GM12878 (cell line): ENCODE measurements around the gene GSTO1. TPM values are rescaled to one million over a fixed set of nuclear protein-coding genes. Genes with fewer than 3 reads are reported as not detected.

ENCODE experiments used
- ATAC-seq: fragments of 200-7000 bp; cut with Tn5 transposase; 3 replicates; pipeline ENCODE4 v1.9.1; 2020; ENCODE audit warnings: mild to moderate bottlenecking, moderate library complexity
- BruUV-seq: library from RNA; stranded (reverse); fragments of 400-500 nt; replicated peaks from 2 replicates; lab custom pipeline; 2021; lab: Mats Ljungman, UMichigan
- CTCF ChIA-PET: fragments of 300-600 bp; sonication (Branson Sonifier 250); formaldehyde crosslinking; extraction: SDS; loops from one replicate; lab custom pipeline; 2021; ENCODE audit warnings: inconsistent platforms; lab: Yijun Ruan, JAX
- POLR2A ChIA-PET: fragments of 350-600 bp; formaldehyde crosslinking; extraction: SDS; loops from one replicate; lab custom pipeline; 2021; ENCODE audit warnings: inconsistent platforms; lab: Charles Lee
- RAD21 ChIA-PET: fragments of 300-600 bp; sonication (Branson Sonifier 250); formaldehyde crosslinking; loops from one replicate; lab custom pipeline; 2023; ENCODE audit warnings: antibody characterized with exemption; ENCODE audit not compliant: unreplicated experiment; lab: Charles Lee
- SMC1A ChIA-PET: fragments of 300-600 bp; sonication (Branson Sonifier 250); formaldehyde crosslinking; loops from one replicate; lab custom pipeline; 2023; ENCODE audit not compliant: unreplicated experiment, uncharacterized antibody; lab: Charles Lee
- DNase-seq: peaks from one replicate; pipeline ENCODE4 v3.0.0-alpha.2; 2011; ENCODE audit warnings: low read depth, low spot score
- FAIRE-seq: peaks from 3 replicates; lab custom pipeline; 2011; peaks lifted over from hg19 to GRCh38; lab: Jason Lieb, UNC
- H2AFZ ChIP-seq: 2 replicates; pipeline ENCODE4 v1.6.0; 2011; ENCODE audit warnings: low read depth, low read length, control low read depth; ENCODE audit not compliant: control insufficient read depth
- H3K27ac ChIP-seq: 2 replicates; pipeline ENCODE4 v1.5.1; 2011; ENCODE audit warnings: control low read depth; ENCODE audit not compliant: control insufficient read depth, insufficient read depth
- H3K27me3 ChIP-seq, 2 experiments: replicated peaks in 1 of 2; 2 replicates each; pipeline versions ENCODE4 v1.6.0 to v1.6.1; 2011; ENCODE audit warnings: low read length in 1 of 2; ENCODE audit not compliant: control insufficient read depth in 2 of 2, insufficient read depth in 2 of 2
- H3K36me3 ChIP-seq, 2 experiments: 2 replicates each; pipeline ENCODE4 v1.5.1; 2011; ENCODE audit warnings: low read length in 1 of 2; ENCODE audit not compliant: control insufficient read depth in 2 of 2, insufficient read depth in 2 of 2
- H3K4me1 ChIP-seq: 2 replicates; pipeline ENCODE4 v1.6.1; 2011; ENCODE audit warnings: mild to moderate bottlenecking, low read length, moderate library complexity, mixed read lengths; ENCODE audit not compliant: control insufficient read depth, insufficient read depth
- H3K4me2 ChIP-seq: 2 replicates; pipeline ENCODE4 v1.6.0; 2011; ENCODE audit warnings: control low read depth; ENCODE audit not compliant: control insufficient read depth, insufficient read depth
- H3K4me3 ChIP-seq: fragments of 200-600 bp; sonication (generic); 2 replicates; pipeline ENCODE4 v1.5.1; 2016
- H3K79me2 ChIP-seq: 2 replicates; pipeline ENCODE4 v1.6.0; 2011; ENCODE audit warnings: low read length; ENCODE audit not compliant: control insufficient read depth, insufficient read depth
- H3K9ac ChIP-seq: 2 replicates; pipeline ENCODE4 v1.8.0; 2011; ENCODE audit warnings: low read length, control low read depth, mixed read lengths; ENCODE audit not compliant: control insufficient read depth, insufficient read depth
- H3K9me3 ChIP-seq: replicated peaks from 3 replicates; pipeline ENCODE4 v1.5.1; 2011; ENCODE audit warnings: mild to moderate bottlenecking, low read length; ENCODE audit not compliant: control insufficient read depth, insufficient read depth
- H4K20me1 ChIP-seq: 2 replicates; pipeline ENCODE4 v1.6.0; 2011; ENCODE audit not compliant: control insufficient read depth, insufficient read depth
- BCLAF1 ChIP-seq: fragments of 450-650 bp; IDR thresholded peaks from 2 replicates; pipeline ENCODE4 v1.6.1; 2017; ENCODE audit warnings: antibody characterized with exemption, mild to moderate bottlenecking, moderate library complexity
- EED ChIP-seq: sonication (generic); IDR thresholded peaks from 2 replicates; pipeline ENCODE4 v1.6.1; 2016; ENCODE audit warnings: antibody characterized with exemption, low read depth
- MTA3 ChIP-seq: IDR thresholded peaks from 2 replicates; pipeline ENCODE4 v1.6.1; 2012; ENCODE audit warnings: low read length, inconsistent platforms, borderline replicate concordance
- RFX5 ChIP-seq: IDR thresholded peaks from 2 replicates; pipeline ENCODE4 v1.6.1; 2011; ENCODE audit warnings: low read depth, low read length, improper control_type of control experiment
- SRF ChIP-seq, 2 experiments: IDR thresholded peaks; 2 replicates each; pipeline ENCODE4 v1.6.1; 2011; ENCODE audit warnings: low read depth in 2 of 2, low read length in 2 of 2, mild to moderate bottlenecking in 1 of 2, moderate library complexity in 1 of 2
- ZNF687 ChIP-seq: fragments of 450-650 bp; IDR thresholded peaks from 2 replicates; pipeline ENCODE4 v1.6.1; 2017; ENCODE audit warnings: mild to moderate bottlenecking, moderate library complexity
- WGBS: methylation state at CpG from one replicate; pipeline ENCODE4 v1.1.6; 2016; ENCODE audit warnings: low lambda C conversion rate; ENCODE audit not compliant: insufficient replicate concordance, insufficient coverage; ENCODE audit errors: missing lambda C conversion rate; 5-methylcytosine and 5-hydroxymethylcytosine counted together
- in situ Hi-C: fragments of 300-500 bp; cut with MboI; formaldehyde crosslinking; loops from 9 replicates; pipeline ENCODE4 v1.14.3; 2018; ENCODE audit warnings: mixed read lengths
- intact Hi-C: fragments of 100-400 bp; cut with micrococcal nuclease; formaldehyde crosslinking; loops from one replicate; pipeline ENCODE4 v1.14.2; 2022; ENCODE audit not compliant: unreplicated experiment
- polyA plus RNA-seq, 11 experiments: library from polyadenylated mRNA; depleted of rRNA in 4 of 11; unstranded in 6 of 11; stranded (reverse) in 5 of 11; fragments of >200 nt; fragmentation: Nextera tagmentation in 4 of 11; fragmentation: Illumina TruSeq in 1 of 11; extraction: Ambion mirVana in 4 of 11; extraction: Trizol in 1 of 11; gene quantifications; 1 replicate in 1 of 11; 2 replicates in 10 of 11; pipeline versions ENCODE4 v1.2.1 to v1.2.3, GENCODE V29; 2011 to 2016; ENCODE audit warnings: inconsistent platforms in 2 of 11, missing spikeins in 2 of 11, low read depth in 1 of 11
- total RNA-seq, 4 experiments: library from RNA; depleted of rRNA in 3 of 4; stranded (reverse); fragments of >200 nt in 3 of 4; fragmentation: Illumina TruSeq in 1 of 4; extraction: Trizol in 1 of 4; gene quantifications; 2 replicates each; pipeline versions ENCODE4 v1.2.1 to v1.2.3, GENCODE V29; 2013 to 2021

The GSTO1 gene
- total and polyA plus RNA-seq, 10 of the 15 experiments (the other 5 are each of a cell fraction or from before 2014, with no cell fraction given) = 53.1 to 197 (median 112) TPM

- Histone ChIP-seq H3K4me3 (peak overlapping the region; percentile 81; the same call in 1 of the 2 replicates), H3K4me2 (peak overlapping the region; percentile 82), H3K9ac (no peak overlapping the region), H3K27me3 (no peaks in the 10 kb centered on the region), H3K79me2 (peaks cover 43% of the 10 kb centered on the region), H3K9me3 (no peaks in the 10 kb centered on the region), H2AFZ (peak overlapping the region; percentile 77), H3K4me1 (peaks cover 8% of the 10 kb centered on the region)
- intact Hi-C loops (no loop called here), in situ Hi-C loops (no loop called here)
- POLR2A ChIA-PET = interaction anchor here (0.6 to 4.8 kb wide), 9 partner anchors 11 to 150 kb away, joined by 3 to 36 read pairs (median 3); partner anchors contain the start of genes CFAP43, GSTO2 and SFR1
- CTCF ChIA-PET = interaction anchor here (0.6 to 13.2 kb wide), 6 partner anchors 17 to 100 kb away, joined by 3 to 105 read pairs (median 4); partner anchors contain the start of gene CFAP58
- RAD21 ChIA-PET = interaction anchor here (1.2 to 3.9 kb wide), 2 partner anchors 20 to 85 kb away, joined by 3 to 24 read pairs; partner anchors contain the start of gene ITPRIP
- no peak for FAIRE-seq
- SMC1A ChIA-PET = interaction anchor here (0.9 to 7.3 kb wide), 6 partner anchors 10 to 21 kb away, joined by 3 to 30 read pairs (median 4); partner anchors contain the start of gene GSTO2
- no peak for DNase-seq
- TF ChIP-seq EED (no peak), SRF (IDR thresholded peaks at IDR 0.05; ENCODE audit: low read depth in 2 of 2, low read length in 2 of 2) (no peak), BCLAF1 (no peak), RFX5 (no peak), ZNF687 (no peak), MTA3 (0 out of 2 replicates have a peak, but pooled peaks have one; percentile 3)
- TF ChIP-seq, all 136 proteins: peak for 1
- WGBS = 89% methylated on average over 10 of the region's 10 CpGs
- no TSS peak for BruUV-seq
- Histone ChIP-seq H3K27ac (no peak overlapping the region), H4K20me1 (no peaks in the 10 kb centered on the region), H3K36me3 (peaks cover 0 to 14% of the 10 kb centered on the region in 2 experiments; a peak in 2 of 4 replicates)
- ATAC-seq = no peak
Observed at GRCh38 chr10:104253606-104254410, 884 bp upstream of the GSTO1 start.
